HG03175 (cell line): ENCODE results near the gene ADCY7.
"Not testable (repeated sequence)": the region's sequence is repeated elsewhere in the genome, so short reads cannot be mapped to it uniquely, and the experiment has no call there.

Experiments
- ATAC-seq: cut with Tn5 transposase; IDR thresholded peaks from one replicate; pipeline ENCODE4 v1.9.1; 2021; ENCODE audit warnings: mild to moderate bottlenecking, moderate library complexity; ENCODE audit not compliant: unreplicated experiment

ADCY7 gene

GRCh38 chr16:50266337-50267091, at the start of gene ADCY7:
Gene ADCY7, plus strand, starts transcription at chr16:50266551. Its CDS starts 21,629 bp downstream, at chr16:50288180.
- peak; percentile 83 for ATAC-seq

- ATAC-seq = no peak
These were observed 46.9 kb upstream of the ADCY7 start for GRCh38 chr16:50219402-50219975.

- no peak for ATAC-seq
These were observed 42.1 kb upstream of the ADCY7 start for GRCh38 chr16:50224286-50224685.

GRCh38 chr16:50227120-50227519, 39.2 kb upstream of the ADCY7 start:
- no peak for ATAC-seq

GRCh38 chr16:50227665-50228064, 38.7 kb upstream of the ADCY7 start:
- ATAC-seq = no peak

- no peak for ATAC-seq
These were observed 37.9 kb upstream of the ADCY7 start for GRCh38 chr16:50228364-50228868.

GRCh38 chr16:50229149-50229726, 37.1 kb upstream of the ADCY7 start:
- ATAC-seq = no peak

- ATAC-seq = no peak
These were observed 31.4 kb upstream of the ADCY7 start for GRCh38 chr16:50234771-50235556.

GRCh38 chr16:50235581-50235980, 30.8 kb upstream of the ADCY7 start:
- no peak for ATAC-seq

- no peak for ATAC-seq
These were observed 28.0 kb upstream of the ADCY7 start for GRCh38 chr16:50238314-50238713.

- no peak for ATAC-seq
These were observed 27.5 kb upstream of the ADCY7 start for GRCh38 chr16:50238868-50239301.

GRCh38 chr16:50243024-50243423, 23.3 kb upstream of the ADCY7 start:
- not testable (repeated sequence) for ATAC-seq

- ATAC-seq = no peak
These were observed 22.2 kb upstream of the ADCY7 start for GRCh38 chr16:50244140-50244503.

GRCh38 chr16:50244504-50245416, 21.6 kb upstream of the ADCY7 start:
- ATAC-seq = no peak

GRCh38 chr16:50245417-50246298, 20.7 kb upstream of the ADCY7 start:
- peak; percentile 79 for ATAC-seq

GRCh38 chr16:50246299-50247122, 19.8 kb upstream of the ADCY7 start:
- ATAC-seq = peak; percentile 42

- ATAC-seq = no peak
These were observed 19.0 kb upstream of the ADCY7 start for GRCh38 chr16:50247123-50247905.
